Right lobe of liver (tissue), 6 donors: Measurements from ENCODE around the gene SMPD2. TPM values are rescaled to one million over a fixed set of nuclear protein-coding genes. Genes with fewer than 3 reads are reported as not detected.

Experiments used
- ATAC-seq, 4 donors: fragments of 200-7000 bp; cut with Tn5 transposase; one replicate each; pipeline ENCODE4 v1.9.1; 2020; ENCODE audit warnings: mild to moderate bottlenecking in 4 of 4, moderate library complexity in 4 of 4
- DNase-seq, 3 donors: peaks; one replicate each; pipeline ENCODE4 v3.0.0-alpha.2; 2020
- H3K27ac ChIP-seq, 3 donors: fragments of 200-600 bp; one replicate each; pipeline ENCODE4 v1.8.0; 2022
- H3K27me3 ChIP-seq, 2 donors: fragments of 200-600 bp; one replicate each; pipeline ENCODE4 v1.8.0; 2022
- H3K36me3 ChIP-seq, 4 donors: fragments of 200-600 bp; sonication (generic) in 1 of 4; one replicate each; pipeline versions ENCODE4 v1.5.1 to v1.8.0; 2017 to 2022; ENCODE audit warnings: control low read depth in 1 of 4
- H3K4me1 ChIP-seq, 4 donors: fragments of 200-600 bp; sonication (generic) in 1 of 4; one replicate each; pipeline versions ENCODE4 v1.5.1 to v1.8.0; 2017 to 2022; ENCODE audit warnings: control low read depth in 1 of 4
- H3K4me3 ChIP-seq, 3 donors: fragments of 200-600 bp; one replicate each; pipeline ENCODE4 v1.8.0; 2022
- H3K9me3 ChIP-seq, 4 donors: fragments of 200-600 bp; sonication (generic) in 1 of 4; one replicate each; pipeline versions ENCODE4 v1.5.1 to v1.8.0; 2017 to 2022; ENCODE audit warnings: control low read depth in 1 of 4
- CTCF ChIP-seq, 4 donors: fragments of 200-600 bp in 3 of 4; fragments of 450-650 bp in 1 of 4; IDR thresholded peaks; one replicate each; pipeline versions ENCODE4 v1.5.1 to v1.8.0; 2016 to 2022; ENCODE audit warnings: antibody characterized with exemption in 4 of 4, mild to moderate bottlenecking in 2 of 4
- POLR2A ChIP-seq: fragments of 450-650 bp; IDR thresholded peaks from one replicate; pipeline ENCODE4 v1.6.1; 2017; ENCODE audit warnings: antibody characterized with exemption, mild to moderate bottlenecking
- WGBS: methylation state at CpG from one replicate; pipeline ENCODE4 v1.1.6; 2018; ENCODE audit warnings: low coverage, low lambda C conversion rate; ENCODE audit not compliant: insufficient coverage; ENCODE audit errors: missing lambda C conversion rate; 5-methylcytosine and 5-hydroxymethylcytosine counted together
- intact Hi-C, 2 donors: fragments of 100-400 bp; cut with DNase I; formaldehyde crosslinking; loops; one replicate each; pipeline versions ENCODE4 v1.11.2 to v1.14.1; 2022
- total RNA-seq, 6 experiments: library from RNA; depleted of rRNA in 2 of 6; stranded (reverse); fragments of >200 nt in 2 of 6; fragmentation: NEBNext Ultra II Directional in 3 of 6; extraction: Animal tissue kit (Norgen Biotek cat#: 25700) in 3 of 6; gene quantifications; one replicate each; pipeline versions ENCODE4 v1.1.0 to v1.2.4, GENCODE V29; 2016 to 2023
- donor health status: DM: no; HTN: yes; CAD: no.
- donor health status: DM: no; HTN: no; CAD: no.
- donor health status: DM: no; HTN: no; CAD: no.
- donor health status: DM: no; HTN: yes; CAD: no.
- donor health status: DM: no; HTN: yes; CAD: no.

Gene SMPD2
- total RNA-seq, 6 experiments from 2014 or later, result 3.2 to 7.7 (median 4.0) TPM

DNA sequence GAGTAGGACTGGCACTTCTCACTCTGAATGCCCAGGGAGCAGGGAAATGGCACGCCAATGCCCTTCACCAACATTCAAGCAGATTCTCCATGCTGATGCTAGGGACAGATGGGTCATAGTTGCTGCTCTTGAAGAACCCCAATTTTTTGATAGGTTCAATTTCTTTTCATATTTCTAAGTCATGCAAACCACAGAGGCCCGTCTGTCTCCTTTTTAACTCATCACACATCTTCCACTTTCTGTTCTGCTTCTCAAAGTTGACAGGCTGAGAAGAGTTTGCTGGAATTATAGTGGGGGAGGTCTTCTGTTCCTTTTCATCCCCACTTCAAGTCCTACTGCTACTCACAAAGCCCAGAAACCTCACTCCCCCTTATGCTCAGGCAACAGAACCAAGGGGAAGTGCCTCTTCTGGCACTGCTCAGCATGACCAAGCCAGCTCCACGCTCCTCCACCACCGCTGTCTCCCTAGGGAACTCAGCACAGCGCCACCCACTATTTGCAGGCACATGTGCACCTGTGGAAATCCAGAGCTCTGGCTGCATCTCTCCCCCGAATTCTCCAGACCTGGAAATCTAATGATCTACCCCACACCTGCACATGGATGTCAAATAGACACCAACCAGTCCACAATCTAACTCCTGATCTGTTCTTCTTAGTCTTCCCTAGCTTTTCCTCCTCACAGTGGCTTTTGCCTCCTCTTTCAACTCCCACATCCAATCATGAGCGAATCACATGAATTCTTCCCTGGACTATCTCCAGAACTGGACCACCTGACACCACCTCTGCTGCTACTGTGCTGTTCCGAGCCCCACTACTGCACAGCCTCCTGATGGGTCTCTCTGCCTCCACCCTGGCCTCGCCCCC, 31.8 kb downstream of the SMPD2 start:
- Histone ChIP-seq H3K9me3 (no peaks in the 10 kb centered on the region), H3K4me1 (peaks cover 0 to 11% (median 0%) of the 10 kb centered on the region in 4 donors), H3K4me3 (no peak overlapping the region), H3K36me3 (peaks cover 0 to 56% (median 0%) of the 10 kb centered on the region in 4 donors), H3K27me3 (no peaks in the 10 kb centered on the region), H3K27ac (no peak overlapping the region)
- TF ChIP-seq CTCF (IDR thresholded peaks at IDR 0.05) (no peak), POLR2A (no peak)
- DNase-seq (no peak), ATAC-seq (no peak)
- WGBS, result 96% methylated on average over 7 of the region's 9 CpGs
- intact Hi-C loops, result no loop called here

- Histone ChIP-seq H3K9me3 (no peaks in the 10 kb centered on the region), H3K27me3 (no peaks in the 10 kb centered on the region), H3K4me1 (peaks cover 0 to 11% (median 0%) of the 10 kb centered on the region in 4 donors), H3K4me3 (no peak overlapping the region), H3K27ac (no peak overlapping the region), H3K36me3 (peaks cover 0 to 48% (median 0%) of the 10 kb centered on the region in 4 donors)
- intact Hi-C loops, result no loop called here
- WGBS, result 94% methylated on average over 3 of the region's 3 CpGs
- DNase-seq, result no peak
- no peak for TF ChIP-seq CTCF (IDR thresholded peaks at IDR 0.05)
- no peak for TF ChIP-seq POLR2A
- ATAC-seq, result no peak
Measured at GRCh38 chr6:109473120-109473519, 32.6 kb downstream of the SMPD2 start.

DNA sequence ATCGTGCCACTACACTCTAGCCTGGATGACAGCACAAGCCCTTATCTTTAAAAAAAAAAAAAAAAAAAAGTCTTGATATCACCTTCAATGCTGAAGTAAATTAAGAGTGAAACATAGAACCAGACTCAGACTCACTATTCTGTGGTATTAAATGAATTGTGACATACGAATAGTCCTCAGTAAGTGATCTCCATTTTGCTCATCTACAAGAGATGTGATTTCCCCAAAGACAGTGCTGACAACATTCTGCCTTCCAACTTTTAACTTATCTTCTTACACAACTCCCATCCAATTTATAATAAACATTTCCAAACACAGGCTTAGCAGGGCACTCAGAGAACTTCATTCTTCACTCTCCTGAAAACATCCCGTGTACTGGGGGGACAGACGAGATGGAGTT, 34.5 kb downstream of the SMPD2 start:
- TF ChIP-seq CTCF (IDR thresholded peaks at IDR 0.05) (no peak), POLR2A (no peak)
- Histone ChIP-seq H3K27ac (no peak overlapping the region), H3K36me3 (peaks cover 0 to 47% (median 0%) of the 10 kb centered on the region in 4 donors), H3K9me3 (no peaks in the 10 kb centered on the region), H3K4me1 (peaks cover 0 to 15% (median 4%) of the 10 kb centered on the region in 4 donors), H3K27me3 (no peaks in the 10 kb centered on the region), H3K4me3 (no peak overlapping the region)
- WGBS, result 91% methylated on average over 4 of the region's 4 CpGs
- DNase-seq, result no peak
- intact Hi-C loops, result no loop called here
- ATAC-seq, result no peak

DNA sequence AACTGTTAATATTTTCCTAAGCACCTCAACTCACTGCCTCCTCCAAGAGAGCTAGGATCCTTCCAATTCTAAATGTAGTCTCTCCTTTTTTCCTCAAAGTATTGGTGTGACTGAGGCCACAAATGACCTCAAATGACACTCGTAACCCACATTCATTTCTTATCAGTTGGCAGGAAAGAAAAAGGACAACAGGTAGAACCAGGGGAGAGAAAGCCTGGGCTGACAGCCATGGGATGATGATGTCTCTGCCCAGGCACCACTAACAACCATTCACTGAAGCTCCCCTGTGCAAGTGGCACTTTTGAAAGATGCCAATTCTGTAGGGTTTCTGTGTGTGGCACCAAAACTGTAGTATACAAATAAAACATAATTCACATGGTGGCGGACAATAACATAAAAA, 35.1 kb downstream of the SMPD2 start:
- DNase-seq (peak in 2 of 3 donors; percentile 51 to 72), ATAC-seq (peak; percentile 89 to 97 (median 94))
- Histone ChIP-seq H3K9me3 (no peaks in the 10 kb centered on the region), H3K27ac (no peak overlapping the region), H3K4me3 (no peak overlapping the region), H3K27me3 (no peaks in the 10 kb centered on the region), H3K36me3 (peaks cover 0 to 46% (median under 1%) of the 10 kb centered on the region in 4 donors), H3K4me1 (peaks cover 0 to 18% (median 4%) of the 10 kb centered on the region in 4 donors)
- TF ChIP-seq POLR2A, result no peak
- TF ChIP-seq CTCF (IDR thresholded peaks at IDR 0.05), result no peak
- intact Hi-C loops, result no loop called here
- 49% methylated on average over 2 of the region's 2 CpGs for WGBS
